ENCODE measurements around the gene MID2.

DNA sequence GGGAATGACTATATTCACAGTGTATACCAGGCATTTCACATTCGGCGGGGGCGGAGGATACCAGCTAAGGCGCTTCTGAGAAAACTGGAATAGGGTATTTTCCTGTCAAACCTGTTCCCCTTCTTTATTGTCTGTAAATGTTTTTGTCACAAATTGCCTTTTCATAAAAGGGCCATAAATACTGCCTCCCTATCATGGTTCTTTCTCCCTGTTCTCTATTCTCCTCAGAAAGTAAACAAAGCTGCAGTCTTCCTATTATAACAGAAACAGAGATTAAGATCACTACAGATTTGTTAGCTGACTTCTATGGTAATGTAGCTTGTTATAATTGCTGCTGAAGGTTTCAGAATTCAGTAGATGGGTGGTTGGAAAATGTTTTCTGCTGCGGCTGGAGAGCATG lies 32.2 kb downstream of the MID2 start:
- no peak for TF ChIP-seq CTCF (conservative IDR thresholded peaks at IDR 0.05 in 1 of 2, IDR thresholded peaks at IDR 0.05 in 1 of 2; ENCODE audit: low read depth in 1 of 2, low read length in 2 of 2)
- no peak for TF ChIP-seq EZH2 (IDR thresholded peaks at IDR 0.05; ENCODE audit: low read length, missing control alignments)

All from fibroblast of lung (primary cell).